ENCODE measurements around the gene TCP11L2. TPM values are rescaled to one million over a fixed set of nuclear protein-coding genes. Genes with fewer than 3 reads are reported as not detected.

Gene TCP11L2
- total and polyA plus RNA-seq, 9 of the 15 experiments (the other 6 are each of a cell fraction or from before 2014, with no cell fraction given): 0.39 to 4.5 (median 1.3) TPM

DNA sequence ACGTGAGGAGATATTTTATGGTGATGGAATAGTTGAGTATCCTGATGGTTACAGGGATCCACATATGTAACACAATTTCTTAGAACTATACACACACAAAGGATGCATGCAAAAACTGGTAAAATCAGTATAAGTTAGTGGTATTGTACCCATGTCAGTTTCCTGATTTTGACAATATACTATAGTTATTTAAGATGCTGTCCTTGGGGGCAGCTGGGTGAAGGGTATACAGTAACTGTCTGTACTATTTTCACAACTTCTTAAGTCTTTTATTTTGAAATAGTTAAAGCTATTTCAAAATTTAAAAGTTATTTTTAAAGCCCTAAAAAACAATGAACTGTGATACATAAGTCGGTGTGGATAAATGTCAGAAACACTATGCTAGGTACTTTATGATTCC is 30.5 kb downstream of the TCP11L2 start:
- no peak overlapping the region for H3K4me3 ChIP-seq
- FAIRE-seq (no peak), DNase-seq (ENCODE audit: extremely low read depth in 1 of 4, low spot score in 3 of 4) (no peak), ATAC-seq (no peak)
- no peaks in the 10 kb centered on the region for H3K4me1 ChIP-seq (replicated peaks in 1 of 2; ENCODE audit: control insufficient read depth in 2 of 2, insufficient read depth in 2 of 2, low read length in 2 of 2)
- no peak overlapping the region for H2AFZ ChIP-seq (ENCODE audit: low read depth, low read length)
- H3K9ac ChIP-seq (ENCODE audit: insufficient read depth in 1 of 2, low read depth in 2 of 2, low read length in 2 of 2): no peak overlapping the region
- BruUV-seq (replicated peaks): no TSS peak
- 12% methylated on average over 2 of the region's 2 CpGs for WGBS (ENCODE audit: insufficient coverage, low coverage, missing lambda C conversion rate)
- H3K79me2 ChIP-seq (ENCODE audit: control insufficient read depth, insufficient read depth, low read length): no peaks in the 10 kb centered on the region
- ChIA-PET POLR2A (no interaction called here), CTCF (ENCODE audit: low intra/inter-chr PET ratio) (no interaction called here)
- H3K27me3 ChIP-seq (ENCODE audit: control insufficient read depth in 2 of 2, insufficient read depth in 2 of 2, low read length in 2 of 2): peaks cover 0 to 14% of the 10 kb centered on the region in 2 experiments; a peak in 1 of 5 replicates
- no peak overlapping the region for H3K27ac ChIP-seq (ENCODE audit: extremely low read depth, low read depth, low read length)
- intact Hi-C loops (cut with micrococcal nuclease): no loop called here
- H3K9me1 ChIP-seq (ENCODE audit: control insufficient read depth, insufficient read depth, low read length): no peaks in the 10 kb centered on the region
- H3K9me3 ChIP-seq (replicated peaks; ENCODE audit: control insufficient read depth, insufficient read depth, low read depth, low read length): no peaks in the 10 kb centered on the region
- no peak for TF ChIP-seq ZNF23 (CRISPR knock-in tag; IDR thresholded peaks at IDR 0.05)
- in situ Hi-C loops (cut with MboI): no loop called here
- H3K4me2 ChIP-seq (ENCODE audit: insufficient read depth, low read length): no peak overlapping the region
- no peaks in the 10 kb centered on the region for H3K36me3 ChIP-seq (ENCODE audit: control insufficient read depth, insufficient read depth, low read length)
- H4K20me1 ChIP-seq (replicated peaks; ENCODE audit: control insufficient read depth, insufficient read depth, low read length): no peaks in the 10 kb centered on the region

DNA sequence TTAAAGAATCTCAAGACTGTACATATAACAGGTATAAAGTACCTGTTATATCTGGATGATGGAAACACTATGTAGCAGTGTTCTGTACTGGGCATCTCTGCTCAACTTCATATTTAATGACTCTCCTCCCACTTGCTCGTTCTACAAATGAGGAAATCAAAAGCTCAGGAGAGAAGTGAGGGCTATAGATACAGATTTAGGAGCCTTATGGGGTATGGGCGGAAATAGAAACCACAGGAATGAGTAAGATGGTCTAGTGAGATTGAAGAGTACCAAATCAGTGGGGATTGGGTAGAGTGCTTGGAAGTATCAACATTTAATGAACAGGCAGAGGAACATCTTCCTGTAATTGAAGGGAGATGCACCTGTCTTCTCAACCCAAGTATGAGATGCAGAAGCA is 31.2 kb downstream of the TCP11L2 start:
- no peak overlapping the region for H3K4me2 ChIP-seq (ENCODE audit: insufficient read depth, low read length)
- no peaks in the 10 kb centered on the region for H3K4me1 ChIP-seq (replicated peaks in 1 of 2; ENCODE audit: control insufficient read depth in 2 of 2, insufficient read depth in 2 of 2, low read length in 2 of 2)
- H3K4me3 ChIP-seq: no peak overlapping the region
- ATAC-seq: no peak
- H3K9me1 ChIP-seq (ENCODE audit: control insufficient read depth, insufficient read depth, low read length): no peaks in the 10 kb centered on the region
- no peak for DNase-seq (ENCODE audit: extremely low read depth in 1 of 4, low spot score in 3 of 4)
- H3K79me2 ChIP-seq (ENCODE audit: control insufficient read depth, insufficient read depth, low read length): no peaks in the 10 kb centered on the region
- 0% methylated on average over 2 of the region's 2 CpGs for WGBS (ENCODE audit: insufficient coverage, low coverage, missing lambda C conversion rate)
- in situ Hi-C loops (cut with MboI): no loop called here
- CTCF ChIA-PET (ENCODE audit: low intra/inter-chr PET ratio): no interaction called here
- peaks cover 0 to 10% of the 10 kb centered on the region in 2 experiments; a peak in 1 of 5 replicates for H3K27me3 ChIP-seq (ENCODE audit: control insufficient read depth in 2 of 2, insufficient read depth in 2 of 2, low read length in 2 of 2)
- no peaks in the 10 kb centered on the region for H3K36me3 ChIP-seq (ENCODE audit: control insufficient read depth, insufficient read depth, low read length)
- no peaks in the 10 kb centered on the region for H3K9me3 ChIP-seq (replicated peaks; ENCODE audit: control insufficient read depth, insufficient read depth, low read depth, low read length)
- BruUV-seq (replicated peaks): no TSS peak
- no peak for FAIRE-seq
- intact Hi-C loops (cut with micrococcal nuclease): no loop called here
- no peak overlapping the region for H3K27ac ChIP-seq (ENCODE audit: extremely low read depth, low read depth, low read length)
- no peak overlapping the region for H3K9ac ChIP-seq (ENCODE audit: insufficient read depth in 1 of 2, low read depth in 2 of 2, low read length in 2 of 2)
- no peak for TF ChIP-seq SREBF1 (IDR thresholded peaks at IDR 0.05; ENCODE audit: borderline replicate concordance, low read depth, low read length)
- no peak for TF ChIP-seq NFE2 (IDR thresholded peaks at IDR 0.05; ENCODE audit: low read depth)
- TF ChIP-seq HLTF (IDR thresholded peaks at IDR 0.05): no peak
- TF ChIP-seq, protein P1, sequence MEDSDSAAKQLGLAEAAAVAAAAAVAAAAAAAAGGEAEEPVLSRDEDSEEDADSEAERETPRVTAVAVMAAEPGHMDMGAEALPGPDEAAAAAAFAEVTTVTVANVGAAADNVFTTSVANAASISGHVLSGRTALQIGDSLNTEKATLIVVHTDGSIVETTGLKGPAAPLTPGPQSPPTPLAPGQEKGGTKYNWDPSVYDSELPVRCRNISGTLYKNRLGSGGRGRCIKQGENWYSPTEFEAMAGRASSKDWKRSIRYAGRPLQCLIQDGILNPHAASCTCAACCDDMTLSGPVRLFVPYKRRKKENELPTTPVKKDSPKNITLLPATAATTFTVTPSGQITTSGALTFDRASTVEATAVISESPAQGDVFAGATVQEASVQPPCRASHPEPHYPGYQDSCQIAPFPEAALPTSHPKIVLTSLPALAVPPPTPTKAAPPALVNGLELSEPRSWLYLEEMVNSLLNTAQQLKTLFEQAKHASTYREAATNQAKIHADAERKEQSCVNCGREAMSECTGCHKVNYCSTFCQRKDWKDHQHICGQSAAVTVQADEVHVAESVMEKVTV (CRISPR knock-in tag; IDR thresholded peaks at IDR 0.05): no peak
- TF ChIP-seq ELF1 (tag; IDR thresholded peaks at IDR 0.05): no peak
- no peaks in the 10 kb centered on the region for H4K20me1 ChIP-seq (replicated peaks; ENCODE audit: control insufficient read depth, insufficient read depth, low read length)
- no peak overlapping the region for H2AFZ ChIP-seq (ENCODE audit: low read depth, low read length)
- POLR2A ChIA-PET: no interaction called here
